ENCODE results near the gene OR4Q3. TPM values are rescaled to one million over a fixed set of nuclear protein-coding genes. Genes with fewer than 3 reads are reported as not detected.
"Not testable (repeated sequence)": the region's sequence is repeated elsewhere in the genome, so short reads cannot be mapped to it uniquely, and the experiment has no call there.

OR4Q3 gene
- total RNA-seq, 4 donors from 2014 or later = not detected

- Histone ChIP-seq H3K9me3 (no peaks in the 10 kb centered on the region), H3K4me1 (no peaks in the 10 kb centered on the region), H3K27ac (no peak overlapping the region), H3K27me3 (no peaks in the 10 kb centered on the region), H3K4me3 (no peak overlapping the region), H3K36me3 (no peaks in the 10 kb centered on the region)
- TF ChIP-seq CTCF (IDR thresholded peaks at IDR 0.05) (no peak), POLR2A (IDR thresholded peaks at IDR 0.05) (no peak)
- no peak for DNase-seq
- intact Hi-C loops (cut with DNase I; ENCODE audit: low total_unique reads) = no loop called here
Observed at GRCh38 chr14:19771895-19772430, 28.6 kb downstream of the OR4Q3 start.

GRCh38 chr14:19772454-19772853 is 29.1 kb downstream of the OR4Q3 start:
- H3K9me3 ChIP-seq; intact Hi-C loops (cut with DNase I; ENCODE audit: low total_unique reads); H3K4me1 ChIP-seq; H3K36me3 ChIP-seq; H3K27ac ChIP-seq; H3K27me3 ChIP-seq; H3K4me3 ChIP-seq; DNase-seq: not testable (repeated sequence)

GRCh38 chr14:19773204-19773603 is 29.8 kb downstream of the OR4Q3 start, which contains the start of gene OR4M1:
OR4M1 (plus strand) TSS chr14:19773504; CDS start chr14:19780323, 6,819 bp downstream.
- H3K27me3 ChIP-seq; H3K36me3 ChIP-seq; H3K27ac ChIP-seq; DNase-seq; H3K4me3 ChIP-seq; H3K9me3 ChIP-seq; intact Hi-C loops (cut with DNase I; ENCODE audit: low total_unique reads); H3K4me1 ChIP-seq: not testable (repeated sequence)

- intact Hi-C loops (cut with DNase I; ENCODE audit: low total_unique reads) = no loop called here
- no peak overlapping the region for H3K27ac ChIP-seq
- no peaks in the 10 kb centered on the region for H3K27me3 ChIP-seq
- no peak overlapping the region for H3K4me3 ChIP-seq
- TF ChIP-seq POLR2A (IDR thresholded peaks at IDR 0.05) = no peak
- no peak for TF ChIP-seq CTCF (IDR thresholded peaks at IDR 0.05)
- H3K9me3 ChIP-seq = no peaks in the 10 kb centered on the region
- H3K4me1 ChIP-seq = no peaks in the 10 kb centered on the region
- H3K36me3 ChIP-seq = no peaks in the 10 kb centered on the region
- DNase-seq = no peak
Observed at GRCh38 chr14:19775587-19775986, 32.2 kb downstream of the OR4Q3 start.

GRCh38 chr14:19785848-19786247 is 42.5 kb downstream of the OR4Q3 start:
- H3K27me3 ChIP-seq; H3K9me3 ChIP-seq; H3K27ac ChIP-seq; DNase-seq; H3K36me3 ChIP-seq; H3K4me3 ChIP-seq; intact Hi-C loops (cut with DNase I; ENCODE audit: low total_unique reads); H3K4me1 ChIP-seq: not testable (repeated sequence)

- DNase-seq; H3K27ac ChIP-seq; intact Hi-C loops (cut with DNase I; ENCODE audit: low total_unique reads); H3K9me3 ChIP-seq; H3K4me3 ChIP-seq; H3K27me3 ChIP-seq; H3K36me3 ChIP-seq; H3K4me1 ChIP-seq: not testable (repeated sequence)
Observed at GRCh38 chr14:19787318-19787717, 43.9 kb downstream of the OR4Q3 start.

GRCh38 chr14:19788150-19788549 is 44.8 kb downstream of the OR4Q3 start:
- H3K27ac ChIP-seq; intact Hi-C loops (cut with DNase I; ENCODE audit: low total_unique reads); H3K27me3 ChIP-seq; DNase-seq; H3K36me3 ChIP-seq; H3K4me3 ChIP-seq; H3K9me3 ChIP-seq; H3K4me1 ChIP-seq: not testable (repeated sequence)

GRCh38 chr14:19796520-19797108 is 53.2 kb downstream of the OR4Q3 start:
- H3K27me3 ChIP-seq; H3K4me1 ChIP-seq; H3K4me3 ChIP-seq; H3K36me3 ChIP-seq; intact Hi-C loops (cut with DNase I; ENCODE audit: low total_unique reads); H3K27ac ChIP-seq; DNase-seq; H3K9me3 ChIP-seq: not testable (repeated sequence)

Small RNAs within 50 kb of the gene (small RNA-seq; reads per million reads assigned to genes)
- gene AL512310.1 = not detected

Other genes starting within 250 kb of the OR4Q3 start
- not detected for gene OR11H2, start 29.7 kb upstream of the OR4Q3 start, total RNA-seq
- not detected for gene OR4M1, start 29.9 kb downstream of the OR4Q3 start, total RNA-seq
- not detected for gene OR4N2, start 60.2 kb downstream of the OR4Q3 start, total RNA-seq
- gene OR4K2, start 131.6 kb downstream of the OR4Q3 start, total RNA-seq = not detected
- gene OR4K5, start 177.0 kb downstream of the OR4Q3 start, total RNA-seq = not detected
- not detected for gene OR4K1, start 187.3 kb downstream of the OR4Q3 start, total RNA-seq
- gene OR4K15, start 232.0 kb downstream of the OR4Q3 start, total RNA-seq = not detected

Measured in uterus (tissue), 4 donors.